ENCODE data around the gene ZFAND3.

DNA sequence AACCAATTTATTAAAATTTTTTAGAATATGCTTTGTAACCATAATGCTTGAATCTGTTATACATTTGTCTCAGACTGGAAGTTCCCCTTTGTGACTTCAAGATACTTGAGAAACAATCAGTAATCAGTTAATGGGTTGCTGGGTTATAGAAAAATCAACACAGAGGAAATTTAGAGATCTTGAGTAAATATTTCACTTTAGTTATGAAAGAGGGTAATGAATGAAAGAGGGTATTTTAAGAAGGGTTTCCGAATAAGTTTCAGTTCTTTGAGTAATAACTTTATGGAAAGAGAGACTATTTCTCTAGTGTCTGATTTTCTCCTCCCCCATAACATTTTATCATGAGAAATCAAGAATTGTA is 21.4 kb downstream of the ZFAND3 start:
- TF ChIP-seq, protein P1, sequence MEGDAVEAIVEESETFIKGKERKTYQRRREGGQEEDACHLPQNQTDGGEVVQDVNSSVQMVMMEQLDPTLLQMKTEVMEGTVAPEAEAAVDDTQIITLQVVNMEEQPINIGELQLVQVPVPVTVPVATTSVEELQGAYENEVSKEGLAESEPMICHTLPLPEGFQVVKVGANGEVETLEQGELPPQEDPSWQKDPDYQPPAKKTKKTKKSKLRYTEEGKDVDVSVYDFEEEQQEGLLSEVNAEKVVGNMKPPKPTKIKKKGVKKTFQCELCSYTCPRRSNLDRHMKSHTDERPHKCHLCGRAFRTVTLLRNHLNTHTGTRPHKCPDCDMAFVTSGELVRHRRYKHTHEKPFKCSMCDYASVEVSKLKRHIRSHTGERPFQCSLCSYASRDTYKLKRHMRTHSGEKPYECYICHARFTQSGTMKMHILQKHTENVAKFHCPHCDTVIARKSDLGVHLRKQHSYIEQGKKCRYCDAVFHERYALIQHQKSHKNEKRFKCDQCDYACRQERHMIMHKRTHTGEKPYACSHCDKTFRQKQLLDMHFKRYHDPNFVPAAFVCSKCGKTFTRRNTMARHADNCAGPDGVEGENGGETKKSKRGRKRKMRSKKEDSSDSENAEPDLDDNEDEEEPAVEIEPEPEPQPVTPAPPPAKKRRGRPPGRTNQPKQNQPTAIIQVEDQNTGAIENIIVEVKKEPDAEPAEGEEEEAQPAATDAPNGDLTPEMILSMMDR (conservative IDR thresholded peaks at IDR 0.05; ENCODE audit: low read length), result no peak
- TF ChIP-seq EZH2phosphoT487 (IDR thresholded peaks at IDR 0.05; ENCODE audit: borderline replicate concordance, low read depth, low read length), result no peak

All from OCI-LY7 (cell line).